Tibial artery (tissue), 4 donors: ENCODE measurements around the gene SLC25A14.
"Not testable (repeated sequence)": the region's sequence is repeated elsewhere in the genome, so short reads cannot be mapped to it uniquely, and the experiment has no call there.

Experiments used
- DNase-seq, 2 donors: peaks; one replicate each; pipeline ENCODE4 v3.0.0-alpha.2; 2019
- H3K27ac ChIP-seq, 2 donors: fragments of 200-600 bp; sonication (generic) in 1 of 2; 1 replicate in 1 of 2; 2 replicates in 1 of 2; pipeline ENCODE4 v1.5.1; 2018 to 2019; ENCODE audit warnings: mild to moderate bottlenecking in 1 of 2
- H3K27me3 ChIP-seq, 2 donors: fragments of 200-600 bp; sonication (generic) in 1 of 2; one replicate each; pipeline versions ENCODE4 v1.5.1 to v1.6.0; 2016 to 2019
- H3K36me3 ChIP-seq, 3 donors: fragments of 200-600 bp; sonication (generic) in 2 of 3; one replicate each; pipeline ENCODE4 v1.5.1; 2016 to 2019; ENCODE audit warnings: mild to moderate bottlenecking in 2 of 3
- H3K4me1 ChIP-seq, 4 donors: fragments of 200-600 bp; sonication (generic) in 2 of 4; 1 replicate in 3 of 4; 2 replicates in 1 of 4; pipeline ENCODE4 v1.5.1; 2016 to 2019
- H3K4me3 ChIP-seq, 2 donors: fragments of 200-600 bp; sonication (generic) in 1 of 2; 1 replicate in 1 of 2; 2 replicates in 1 of 2; pipeline ENCODE4 v1.5.1; 2018 to 2019; ENCODE audit warnings: mild to moderate bottlenecking in 2 of 2
- H3K9me3 ChIP-seq, 3 donors: fragments of 200-600 bp; sonication (generic) in 1 of 3; one replicate each; pipeline ENCODE4 v1.5.1; 2016 to 2019
- intact Hi-C: fragments of 100-400 bp; cut with DNase I; formaldehyde crosslinking; loops from one replicate; pipeline ENCODE4 v1.15.0; 2023; ENCODE audit warnings: low total_unique reads
- TF ChIP-seq, protein P1 (sequence below), 2 experiments: fragments of 200-600 bp in 1 of 2; fragments of 450-650 bp in 1 of 2; IDR thresholded peaks; one replicate each; pipeline ENCODE4 v1.5.1; 2017 to 2019; ENCODE audit warnings: antibody characterized with exemption in 2 of 2, mild to moderate bottlenecking in 1 of 2, moderate library complexity in 1 of 2

The SLC25A14 gene

DNA sequence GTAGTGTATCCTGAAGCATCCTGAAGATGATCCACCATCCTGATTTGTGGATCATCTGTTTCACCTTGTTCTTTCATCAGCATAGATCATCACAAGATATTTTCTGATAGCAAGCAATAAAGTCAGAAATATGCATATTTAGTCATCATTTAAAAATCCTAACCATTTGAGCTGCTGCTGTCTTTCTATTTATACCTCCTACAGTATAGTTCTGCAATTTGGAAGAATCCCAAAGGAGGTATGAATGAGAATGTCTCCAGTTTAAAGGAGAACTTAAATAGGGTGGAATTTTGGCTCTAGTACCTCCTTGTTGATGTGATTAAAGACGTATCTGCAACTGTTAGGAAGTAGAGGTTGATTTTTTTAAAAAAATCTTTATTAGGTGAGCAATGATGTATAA is 7.6 kb downstream of the SLC25A14 start:
- H3K36me3 ChIP-seq: peaks cover 0 to 3% (median 0%) of the 10 kb centered on the region in 3 donors
- no peak for DNase-seq
- H3K9me3 ChIP-seq: no peaks in the 10 kb centered on the region
- no peak overlapping the region for H3K27ac ChIP-seq
- intact Hi-C loops: no loop called here
- peaks cover 0 to 13% (median 0%) of the 10 kb centered on the region in 4 donors for H3K4me1 ChIP-seq
- H3K4me3 ChIP-seq: no peak overlapping the region
- TF ChIP-seq, protein P1, sequence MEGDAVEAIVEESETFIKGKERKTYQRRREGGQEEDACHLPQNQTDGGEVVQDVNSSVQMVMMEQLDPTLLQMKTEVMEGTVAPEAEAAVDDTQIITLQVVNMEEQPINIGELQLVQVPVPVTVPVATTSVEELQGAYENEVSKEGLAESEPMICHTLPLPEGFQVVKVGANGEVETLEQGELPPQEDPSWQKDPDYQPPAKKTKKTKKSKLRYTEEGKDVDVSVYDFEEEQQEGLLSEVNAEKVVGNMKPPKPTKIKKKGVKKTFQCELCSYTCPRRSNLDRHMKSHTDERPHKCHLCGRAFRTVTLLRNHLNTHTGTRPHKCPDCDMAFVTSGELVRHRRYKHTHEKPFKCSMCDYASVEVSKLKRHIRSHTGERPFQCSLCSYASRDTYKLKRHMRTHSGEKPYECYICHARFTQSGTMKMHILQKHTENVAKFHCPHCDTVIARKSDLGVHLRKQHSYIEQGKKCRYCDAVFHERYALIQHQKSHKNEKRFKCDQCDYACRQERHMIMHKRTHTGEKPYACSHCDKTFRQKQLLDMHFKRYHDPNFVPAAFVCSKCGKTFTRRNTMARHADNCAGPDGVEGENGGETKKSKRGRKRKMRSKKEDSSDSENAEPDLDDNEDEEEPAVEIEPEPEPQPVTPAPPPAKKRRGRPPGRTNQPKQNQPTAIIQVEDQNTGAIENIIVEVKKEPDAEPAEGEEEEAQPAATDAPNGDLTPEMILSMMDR (IDR thresholded peaks at IDR 0.05): no peak
- H3K27me3 ChIP-seq: no peaks in the 10 kb centered on the region

DNA sequence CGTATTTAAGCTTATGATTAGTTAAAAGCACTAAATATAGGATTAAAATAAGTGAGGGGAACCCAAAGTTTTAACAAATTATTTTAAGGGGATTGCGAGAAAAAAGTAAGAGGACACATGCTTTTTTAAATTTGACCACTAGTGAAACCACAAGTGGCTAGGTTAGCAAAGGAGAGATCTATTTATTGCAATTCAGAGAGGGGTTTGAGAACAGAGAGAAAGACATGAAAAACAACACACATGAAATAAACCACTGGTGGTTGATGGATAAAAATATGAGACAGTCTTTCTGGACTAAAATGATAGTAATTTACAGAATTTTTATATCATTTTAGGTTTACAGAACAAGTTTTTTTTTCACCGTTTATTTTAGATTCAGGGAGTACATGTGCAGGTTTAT is 11.8 kb downstream of the SLC25A14 start:
- Histone ChIP-seq H3K4me3 (no peak overlapping the region), H3K4me1 (peaks cover 0 to 13% (median 0%) of the 10 kb centered on the region in 4 donors), H3K36me3 (peaks cover 0 to 3% (median 0%) of the 10 kb centered on the region in 3 donors), H3K9me3 (no peaks in the 10 kb centered on the region), H3K27me3 (no peaks in the 10 kb centered on the region), H3K27ac (no peak overlapping the region)
- TF ChIP-seq, protein P1 (IDR thresholded peaks at IDR 0.05): no peak
- no peak for DNase-seq
- intact Hi-C loops: no loop called here

DNA sequence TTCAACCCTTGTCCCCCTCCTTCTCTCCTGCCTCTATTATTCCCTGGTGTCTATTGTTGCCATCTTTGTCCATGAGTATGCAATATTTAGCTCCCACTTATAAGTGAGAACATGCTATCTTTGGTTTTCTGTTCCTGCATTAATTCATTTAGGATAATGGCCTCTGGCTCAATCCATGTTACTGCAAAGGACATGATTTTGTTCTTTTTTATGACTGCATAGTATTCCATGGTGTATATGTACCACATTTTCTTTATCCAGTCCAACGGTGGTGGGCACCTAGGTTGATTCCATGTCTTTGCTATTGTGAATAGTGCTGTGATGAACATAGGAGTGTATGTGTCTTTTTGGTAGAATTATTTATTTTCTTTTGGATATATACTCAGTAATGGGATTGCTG is 12.3 kb downstream of the SLC25A14 start:
- H3K36me3 ChIP-seq, intact Hi-C loops, H3K27me3 ChIP-seq, H3K27ac ChIP-seq, DNase-seq, H3K9me3 ChIP-seq, H3K4me3 ChIP-seq: not testable (repeated sequence)
- H3K4me1 ChIP-seq: peaks cover 0 to 11% (median 0%) of the 10 kb centered on the region in 4 donors

DNA sequence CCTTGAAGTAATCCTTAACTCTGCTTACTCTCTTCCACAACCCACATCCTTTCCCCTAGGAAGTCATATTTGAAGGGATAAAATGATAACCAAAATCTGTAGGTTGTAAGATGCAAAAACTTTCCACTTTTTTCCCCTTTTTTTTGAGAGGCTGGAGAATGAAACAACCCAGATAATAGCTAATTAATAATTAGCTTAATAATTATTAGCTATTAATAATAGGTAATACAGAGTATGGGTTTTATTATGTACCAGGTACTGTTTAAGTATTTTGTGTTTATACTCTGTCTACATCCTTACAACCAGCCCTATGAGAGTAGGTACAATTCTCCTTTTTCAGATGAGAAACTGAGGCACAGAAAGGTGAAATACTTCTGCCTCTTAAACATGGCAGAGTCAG is 36.4 kb downstream of the SLC25A14 start:
- no peak overlapping the region for H3K4me3 ChIP-seq
- no peaks in the 10 kb centered on the region for H3K9me3 ChIP-seq
- TF ChIP-seq, protein P1 (IDR thresholded peaks at IDR 0.05): no peak
- peaks cover 0 to 7% (median 0%) of the 10 kb centered on the region in 3 donors for H3K36me3 ChIP-seq
- intact Hi-C loops: no loop called here
- H3K4me1 ChIP-seq: no peaks in the 10 kb centered on the region
- H3K27me3 ChIP-seq: no peaks in the 10 kb centered on the region
- DNase-seq: no peak
- H3K27ac ChIP-seq: no peak overlapping the region

DNA sequence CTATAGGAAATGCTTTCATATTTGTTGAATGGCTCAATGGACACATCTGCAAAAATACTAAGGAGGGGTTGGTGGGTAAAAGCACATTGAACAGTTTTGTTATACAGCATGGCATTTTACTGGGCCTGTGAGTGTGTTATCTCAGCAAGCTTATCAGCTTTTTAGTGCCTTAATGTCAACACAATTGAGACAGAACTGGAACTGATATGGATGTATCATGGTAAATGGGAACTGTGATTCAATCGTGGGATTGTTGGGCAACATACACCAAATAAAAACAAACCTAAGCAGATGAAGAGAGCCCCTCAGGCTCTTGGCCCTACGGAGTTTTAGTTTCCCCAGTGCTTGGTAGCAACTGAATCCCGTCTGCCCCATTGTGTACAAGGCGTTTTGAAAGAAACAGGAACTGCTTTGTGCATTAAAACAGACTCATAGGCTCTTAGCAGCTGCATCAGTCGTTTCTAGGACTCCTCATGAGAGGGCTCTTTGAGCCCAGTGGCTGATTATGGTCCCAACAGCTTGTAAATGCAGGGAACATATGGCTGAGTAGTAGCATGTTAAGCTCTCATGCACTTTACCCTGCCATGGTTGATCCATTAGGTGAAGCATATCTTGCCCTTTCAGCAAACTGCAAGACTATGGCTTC is 38.4 kb downstream of the SLC25A14 start:
- intact Hi-C loops: no loop called here
- Histone ChIP-seq H3K4me3 (no peak overlapping the region), H3K4me1 (no peaks in the 10 kb centered on the region), H3K27ac (no peak overlapping the region), H3K27me3 (no peaks in the 10 kb centered on the region), H3K36me3 (no peaks in the 10 kb centered on the region), H3K9me3 (no peaks in the 10 kb centered on the region)
- no peak for DNase-seq
- TF ChIP-seq, protein P1 (IDR thresholded peaks at IDR 0.05): no peak

DNA sequence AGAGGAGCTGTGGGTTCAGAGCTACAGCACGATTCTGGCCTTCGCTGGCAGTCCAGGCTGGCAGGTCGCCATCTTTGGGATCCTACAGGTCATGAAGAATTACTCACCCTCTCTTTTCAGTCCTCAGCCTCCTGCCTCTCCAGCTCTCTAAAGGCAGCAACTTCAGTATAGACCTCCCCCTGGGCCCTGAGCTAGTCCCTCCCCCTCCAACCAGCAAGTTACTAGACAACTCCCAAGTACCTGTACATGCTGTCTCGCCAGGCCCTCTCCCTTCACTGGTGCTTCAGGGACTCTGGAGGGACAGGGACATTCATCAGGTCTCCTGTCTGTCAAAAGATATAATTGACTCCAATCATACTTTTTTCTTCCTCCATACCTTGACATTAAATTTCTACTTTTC is 45.8 kb downstream of the SLC25A14 start, which contains the start of gene GPR119:
TSS of gene GPR119 (minus strand) at position 155 of the 400 bp plus-strand sequence. CDS start 227 bp downstream, outside the sequence.
- TF ChIP-seq, protein P1 (IDR thresholded peaks at IDR 0.05): no peak

More for the DNA sequence above, 45.8 kb downstream of the SLC25A14 start, which contains the start of gene GPR119:
- DNase-seq: no peak
- intact Hi-C loops: no loop called here
- Histone ChIP-seq H3K4me1 (no peaks in the 10 kb centered on the region), H3K4me3 (no peak within 1 kb of the TSS), H3K9me3 (no peaks in the 10 kb centered on the region), H3K27ac (no peak within 1 kb of the TSS), H3K36me3 (no peaks in the 10 kb centered on the region), H3K27me3 (no peaks in the 10 kb centered on the region)
